LNCaP clone FGC (cell line): Measurements from ENCODE around the gene SDF4.

Source experiments
- DNase-seq: peaks from one replicate; pipeline ENCODE4 v3.0.0-alpha.2; 2011; ENCODE audit warnings: low read depth
- H3K4me3 ChIP-seq: 2 replicates; pipeline ENCODE4 v1.5.1; 2011; ENCODE audit warnings: mild to moderate bottlenecking, low read depth, low read length, control low read depth
- TF ChIP-seq, protein P1 (sequence below): IDR thresholded peaks from 2 replicates; pipeline ENCODE4 v1.5.1; 2012; ENCODE audit warnings: mild to moderate bottlenecking; ENCODE audit not compliant: control insufficient read depth, insufficient read depth; ENCODE audit errors: extremely low read depth

The SDF4 gene

DNA sequence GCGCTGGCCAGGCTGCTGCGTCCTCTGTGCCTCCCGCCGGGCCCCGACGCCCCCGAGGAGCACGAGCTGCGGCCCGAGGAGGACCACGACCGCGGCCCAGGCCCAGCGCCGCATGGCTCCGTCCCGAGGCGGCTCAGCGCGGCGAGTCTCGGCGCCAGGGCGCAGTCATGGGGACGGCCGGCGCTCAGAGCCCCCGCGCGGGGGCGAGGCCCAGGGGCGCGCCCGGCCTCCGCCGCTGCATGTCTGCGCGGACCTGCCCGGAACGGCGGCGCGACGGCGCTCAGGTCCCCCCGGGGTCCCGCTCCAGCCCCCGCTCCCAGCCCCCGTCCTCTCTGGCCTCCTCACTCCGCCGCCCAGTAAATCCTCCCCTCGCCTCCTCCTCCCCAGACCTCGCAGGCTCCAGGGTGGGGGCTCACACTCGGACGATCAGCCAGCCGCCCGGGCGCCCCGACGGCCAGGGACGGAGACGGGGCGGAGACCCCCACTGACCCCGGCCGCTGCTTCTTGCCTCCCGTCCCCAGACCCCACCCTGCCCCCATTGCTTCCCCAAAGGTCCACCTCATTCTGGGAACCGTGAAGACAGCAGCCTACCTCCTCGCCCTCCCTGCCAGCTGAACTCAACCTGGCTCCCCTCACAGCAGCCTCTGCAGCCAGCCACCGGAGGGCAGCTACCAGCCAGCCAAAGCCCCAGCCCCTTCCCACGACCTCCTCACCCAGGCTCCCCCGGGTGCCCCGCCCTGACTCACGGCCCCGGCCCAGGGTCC is 15.0 kb upstream of the SDF4 start, which contains the start of gene C1QTNF12:
Gene C1QTNF12, minus strand, starts transcription at position 146 of the 764 bp plus-strand sequence. Its CDS starts 32 bp downstream, at position 114.
- TF ChIP-seq, protein P1, sequence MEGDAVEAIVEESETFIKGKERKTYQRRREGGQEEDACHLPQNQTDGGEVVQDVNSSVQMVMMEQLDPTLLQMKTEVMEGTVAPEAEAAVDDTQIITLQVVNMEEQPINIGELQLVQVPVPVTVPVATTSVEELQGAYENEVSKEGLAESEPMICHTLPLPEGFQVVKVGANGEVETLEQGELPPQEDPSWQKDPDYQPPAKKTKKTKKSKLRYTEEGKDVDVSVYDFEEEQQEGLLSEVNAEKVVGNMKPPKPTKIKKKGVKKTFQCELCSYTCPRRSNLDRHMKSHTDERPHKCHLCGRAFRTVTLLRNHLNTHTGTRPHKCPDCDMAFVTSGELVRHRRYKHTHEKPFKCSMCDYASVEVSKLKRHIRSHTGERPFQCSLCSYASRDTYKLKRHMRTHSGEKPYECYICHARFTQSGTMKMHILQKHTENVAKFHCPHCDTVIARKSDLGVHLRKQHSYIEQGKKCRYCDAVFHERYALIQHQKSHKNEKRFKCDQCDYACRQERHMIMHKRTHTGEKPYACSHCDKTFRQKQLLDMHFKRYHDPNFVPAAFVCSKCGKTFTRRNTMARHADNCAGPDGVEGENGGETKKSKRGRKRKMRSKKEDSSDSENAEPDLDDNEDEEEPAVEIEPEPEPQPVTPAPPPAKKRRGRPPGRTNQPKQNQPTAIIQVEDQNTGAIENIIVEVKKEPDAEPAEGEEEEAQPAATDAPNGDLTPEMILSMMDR, result no peak
- H3K4me3 ChIP-seq, result no peak within 1 kb of the TSS
- DNase-seq, result no peak

DNA sequence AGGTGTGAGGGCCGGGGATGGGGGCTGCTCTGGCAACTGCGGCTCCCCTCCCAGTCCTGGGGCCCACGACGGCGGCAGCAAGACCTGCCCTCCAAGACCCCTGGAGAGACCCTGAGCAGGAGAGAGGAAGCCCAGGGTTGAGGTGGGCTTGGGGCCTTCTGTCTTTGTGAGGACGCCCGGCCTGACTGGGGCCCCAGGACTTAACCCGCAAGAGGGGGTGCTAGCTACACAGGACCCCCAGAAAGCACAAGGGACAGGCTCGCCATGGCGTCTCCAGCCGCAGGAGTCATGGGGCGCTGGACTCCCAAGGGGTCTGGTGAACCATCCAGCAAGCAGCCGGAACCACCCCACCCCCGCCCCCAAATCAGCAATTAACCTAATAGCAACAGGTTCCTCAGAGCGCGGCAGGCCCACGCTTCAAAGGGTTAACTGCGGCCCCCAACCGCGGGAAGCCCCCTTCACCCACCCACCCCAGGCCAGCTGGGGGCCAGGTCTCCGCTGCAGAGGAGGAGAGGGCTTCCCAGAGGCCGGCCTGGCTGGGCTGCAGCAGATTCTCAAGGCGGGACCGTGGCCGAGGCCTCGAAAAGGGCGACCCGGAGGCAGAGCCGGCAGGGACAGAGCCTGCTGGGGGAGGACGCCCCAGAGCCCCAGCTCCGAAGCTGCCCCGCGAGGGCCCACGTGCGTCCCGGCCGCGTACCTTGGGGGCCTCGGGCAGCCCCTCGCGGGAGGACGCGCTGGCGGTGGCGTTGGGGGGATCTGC is 14.2 kb upstream of the SDF4 start:
- TF ChIP-seq, protein P1, result no peak
- no peak for DNase-seq

DNA sequence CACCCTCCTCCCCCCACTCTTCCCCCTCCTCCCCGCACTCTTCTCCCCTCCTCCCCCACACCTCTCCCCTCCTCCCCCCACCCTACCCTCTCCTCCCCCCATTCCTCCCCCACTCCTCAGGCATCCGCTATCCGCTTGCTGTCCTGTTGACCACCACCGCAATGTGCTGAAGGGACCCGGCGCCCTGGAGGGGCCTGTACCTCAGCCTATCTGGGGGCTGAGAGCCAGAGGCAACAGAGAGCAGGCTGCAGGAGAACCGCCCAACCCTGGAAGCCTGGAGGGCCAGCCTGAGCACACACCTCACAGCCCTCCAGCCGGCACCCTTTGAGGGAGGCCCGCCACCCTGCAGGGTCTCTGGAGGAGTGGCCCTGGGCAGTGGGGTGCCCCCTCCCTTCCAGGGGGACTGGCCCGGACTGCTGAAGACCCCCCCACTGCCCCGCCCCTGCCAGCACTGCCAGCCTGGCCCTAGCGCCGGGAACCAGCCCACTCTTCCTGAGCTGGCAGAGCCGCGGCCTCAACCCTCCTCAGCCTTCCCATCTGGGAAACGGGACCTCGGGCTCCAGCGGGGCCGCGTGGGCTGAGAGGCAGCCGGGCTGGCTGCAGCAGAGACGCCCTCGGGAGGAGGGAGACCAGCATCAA is 13.5 kb upstream of the SDF4 start:
- no peak for DNase-seq
- TF ChIP-seq, protein P1, result no peak
- H3K4me3 ChIP-seq, result no peak overlapping the region

More for the DNA sequence above, 14.2 kb upstream of the SDF4 start:
- no peak overlapping the region for H3K4me3 ChIP-seq

DNA sequence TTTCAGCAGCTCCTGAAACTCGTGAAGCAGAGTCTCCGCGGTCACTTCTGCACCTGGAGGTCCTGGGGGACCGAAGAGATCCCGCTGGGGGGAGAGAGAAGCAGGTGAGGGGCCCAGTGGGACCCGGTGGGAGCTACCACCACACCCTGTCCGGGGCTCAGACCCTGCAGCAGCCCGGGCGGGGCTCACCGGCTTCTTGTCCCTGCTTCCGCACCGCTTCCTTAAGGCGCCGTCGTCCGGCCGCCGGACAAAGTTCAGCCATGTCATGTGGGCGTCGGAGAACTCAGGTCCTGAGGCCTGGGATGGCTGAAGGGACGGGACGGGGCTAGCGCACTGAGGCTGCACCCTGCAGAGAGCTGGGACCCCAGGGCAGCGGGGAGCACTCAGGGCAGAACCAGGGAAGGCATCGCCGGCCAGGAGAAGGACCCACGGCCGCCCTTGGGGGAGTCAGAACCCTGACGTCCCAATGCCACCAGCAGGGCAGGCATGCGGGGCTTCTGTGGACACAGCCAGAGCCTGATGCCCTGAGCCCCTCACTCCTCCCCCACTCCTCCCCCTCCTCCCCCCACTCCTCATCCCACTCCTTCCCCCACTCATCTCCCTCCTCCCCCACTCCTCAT is 12.5 kb upstream of the SDF4 start:
- no peak for DNase-seq
- H3K4me3 ChIP-seq, result no peak overlapping the region
- TF ChIP-seq, protein P1, result no peak

DNA sequence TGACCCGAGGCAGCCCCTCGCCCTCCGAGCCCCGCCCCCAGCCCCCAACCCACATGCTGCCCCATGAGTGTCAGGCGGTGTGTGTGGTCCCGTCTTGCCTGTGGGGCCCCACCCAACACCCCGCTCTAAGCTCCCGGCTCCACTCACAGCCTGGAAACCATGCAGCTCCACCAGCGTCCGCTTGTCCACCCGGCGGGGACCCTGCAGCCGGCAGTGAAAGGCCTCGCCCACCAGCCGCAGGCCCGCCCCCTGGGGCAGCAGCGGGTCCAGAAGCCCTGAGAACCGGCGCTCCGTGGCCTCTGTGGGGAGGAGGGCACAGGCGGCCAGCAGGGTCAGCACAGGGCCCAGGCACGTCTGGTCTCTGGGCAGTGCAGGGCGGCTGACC is 12.0 kb upstream of the SDF4 start:
- H3K4me3 ChIP-seq, result no peak overlapping the region
- no peak for DNase-seq
- TF ChIP-seq, protein P1, result no peak

DNA sequence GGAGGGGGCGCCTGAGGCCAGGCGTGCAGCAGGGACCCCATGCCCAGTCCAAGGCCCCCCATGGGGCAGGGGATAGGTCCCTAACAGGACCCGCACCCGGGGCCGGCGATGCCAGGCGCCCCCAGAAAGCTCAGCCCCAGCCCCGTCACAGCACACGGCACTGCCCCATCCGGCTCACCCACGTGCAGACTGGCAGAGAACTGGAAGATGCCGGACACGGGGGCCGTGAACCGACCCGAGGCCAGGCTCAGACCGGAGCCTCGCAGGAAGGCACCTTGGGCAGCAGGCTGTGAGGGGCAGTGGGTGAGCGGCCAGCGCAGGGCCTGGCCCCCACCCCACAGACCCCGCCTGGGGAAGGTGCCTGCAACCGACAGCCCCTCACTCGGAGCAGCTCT is 11.5 kb upstream of the SDF4 start:
- DNase-seq, result no peak
- TF ChIP-seq, protein P1, result no peak
- H3K4me3 ChIP-seq, result no peak overlapping the region
